ENCODE results near the gene PBX2. TPM values are rescaled to one million over a fixed set of nuclear protein-coding genes. Genes with fewer than 3 reads are reported as not detected.
A peak's percentile ranks its signal among the peaks of the same experiment; 100 is the strongest.

The PBX2 gene
- total RNA-seq, 1 experiment from 2014 or later = 130 TPM

DNA sequence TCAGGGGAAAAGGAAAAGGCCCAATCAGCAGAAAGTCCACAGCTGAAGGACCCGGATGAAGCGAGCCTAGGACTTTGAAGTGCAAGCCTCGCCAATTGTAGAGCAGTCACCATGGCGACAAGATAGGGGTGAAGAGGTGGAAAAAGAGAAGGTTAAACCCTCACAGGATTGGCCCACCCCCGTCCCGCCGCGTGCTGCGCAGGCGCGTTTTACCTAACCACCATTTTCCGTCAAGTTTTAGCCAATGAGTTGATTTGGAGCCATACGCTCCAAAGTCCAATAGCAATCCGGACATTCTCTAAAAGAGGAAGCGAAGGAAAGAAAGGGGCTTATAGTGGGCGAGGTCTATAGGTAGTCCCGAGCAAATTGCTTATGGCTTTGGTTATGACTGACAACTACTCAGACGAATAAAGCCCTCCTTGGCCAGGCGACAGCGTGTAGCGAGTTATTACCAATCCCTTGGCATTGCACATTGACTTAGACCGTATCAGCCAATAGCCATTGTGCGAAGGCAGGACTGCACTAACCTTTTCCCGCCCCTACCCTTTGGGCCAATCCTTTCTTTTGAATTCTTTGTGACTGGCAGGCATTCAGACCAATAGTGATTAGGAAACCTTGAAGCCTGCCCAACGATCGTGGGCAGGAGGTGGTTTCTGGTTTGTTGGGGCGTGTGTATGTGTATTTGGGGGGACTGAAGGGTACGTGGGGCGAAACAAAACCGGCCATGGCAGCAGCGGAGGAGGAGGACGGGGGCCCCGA, 12.0 kb downstream of the PBX2 start, which contains the start of gene RNF5 (continued):
- TF ChIP-seq, protein P1, sequence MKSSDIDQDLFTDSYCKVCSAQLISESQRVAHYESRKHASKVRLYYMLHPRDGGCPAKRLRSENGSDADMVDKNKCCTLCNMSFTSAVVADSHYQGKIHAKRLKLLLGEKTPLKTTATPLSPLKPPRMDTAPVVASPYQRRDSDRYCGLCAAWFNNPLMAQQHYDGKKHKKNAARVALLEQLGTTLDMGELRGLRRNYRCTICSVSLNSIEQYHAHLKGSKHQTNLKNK (CRISPR knock-in tag; IDR thresholded peaks at IDR 0.05) = no peak
- TF ChIP-seq, protein P2, sequence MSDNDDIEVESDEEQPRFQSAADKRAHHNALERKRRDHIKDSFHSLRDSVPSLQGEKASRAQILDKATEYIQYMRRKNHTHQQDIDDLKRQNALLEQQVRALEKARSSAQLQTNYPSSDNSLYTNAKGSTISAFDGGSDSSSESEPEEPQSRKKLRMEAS (CRISPR knock-in tag; IDR thresholded peaks at IDR 0.05) = peak; percentile 24; the same call in 1 of the 2 replicates
- TF ChIP-seq, protein P3, sequence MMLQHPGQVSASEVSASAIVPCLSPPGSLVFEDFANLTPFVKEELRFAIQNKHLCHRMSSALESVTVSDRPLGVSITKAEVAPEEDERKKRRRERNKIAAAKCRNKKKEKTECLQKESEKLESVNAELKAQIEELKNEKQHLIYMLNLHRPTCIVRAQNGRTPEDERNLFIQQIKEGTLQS (CRISPR knock-in tag; conservative IDR thresholded peaks at IDR 0.05) = no peak
- TF ChIP-seq HMGA2 (CRISPR knock-in tag; IDR thresholded peaks at IDR 0.05) (no peak), ZBTB21 (CRISPR knock-in tag; IDR thresholded peaks at IDR 0.05; ENCODE audit: borderline replicate concordance) (no peak)

DNA sequence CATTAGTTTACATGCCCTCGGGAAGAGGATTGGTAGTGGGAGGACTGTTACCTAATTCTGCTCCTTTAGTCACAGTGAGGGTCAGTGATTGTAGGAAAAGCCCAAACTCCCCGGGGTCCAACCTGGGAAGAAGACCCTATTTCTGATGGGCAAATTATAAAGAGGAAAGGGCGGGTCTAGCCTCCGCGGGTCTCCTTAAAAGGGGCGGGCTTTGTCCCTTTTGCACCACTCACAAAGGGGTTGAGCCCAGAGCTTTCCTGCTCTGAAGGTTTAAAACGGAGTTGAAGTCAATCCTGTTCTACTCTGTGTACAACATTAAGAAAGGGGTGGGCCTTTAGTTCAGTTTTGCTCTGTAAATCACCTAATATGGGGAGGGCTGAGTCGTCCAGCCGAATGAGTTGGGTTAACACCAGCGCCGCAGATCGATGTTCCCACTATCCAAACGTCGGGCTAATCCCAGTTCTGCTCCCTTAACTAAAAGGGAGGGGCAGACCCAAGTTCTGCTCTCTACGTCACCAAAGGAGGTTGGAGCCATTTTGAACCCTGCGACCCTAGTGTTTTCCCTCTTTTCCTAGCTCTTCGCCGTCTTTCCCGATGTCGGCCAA, 12.7 kb downstream of the PBX2 start:
- Mint-ChIP-seq H3K27ac (peak overlapping the region; percentile 98), H3K4me3 (peak overlapping the region; percentile 82), H3K9me3 (no peaks in the 10 kb centered on the region), H3K27me3 (ENCODE audit: low read depth) (no peaks in the 10 kb centered on the region), H3K4me1 (peaks cover 38% of the 10 kb centered on the region), H3K36me3 (peaks cover 23% of the 10 kb centered on the region)
- ChIA-PET POLR2A (interaction anchor here (0.6 to 3.7 kb wide), 10 partner anchors 10 to 794 kb away, joined by 3 to 25 read pairs (median 5); partner anchors contain the start of genes FKBPL, GPSM3 and PBX2), CTCF (interaction anchor here (0.6 to 2.6 kb wide), 12 partner anchors 10 to 488 kb away, joined by 3 to 30 read pairs (median 4); partner anchors contain the start of genes GPSM3 and PBX2)
- ATAC-seq = peak; percentile 14
- DNase-seq (ENCODE audit: low spot score) = peak; percentile 50
- TF ChIP-seq, protein P4, sequence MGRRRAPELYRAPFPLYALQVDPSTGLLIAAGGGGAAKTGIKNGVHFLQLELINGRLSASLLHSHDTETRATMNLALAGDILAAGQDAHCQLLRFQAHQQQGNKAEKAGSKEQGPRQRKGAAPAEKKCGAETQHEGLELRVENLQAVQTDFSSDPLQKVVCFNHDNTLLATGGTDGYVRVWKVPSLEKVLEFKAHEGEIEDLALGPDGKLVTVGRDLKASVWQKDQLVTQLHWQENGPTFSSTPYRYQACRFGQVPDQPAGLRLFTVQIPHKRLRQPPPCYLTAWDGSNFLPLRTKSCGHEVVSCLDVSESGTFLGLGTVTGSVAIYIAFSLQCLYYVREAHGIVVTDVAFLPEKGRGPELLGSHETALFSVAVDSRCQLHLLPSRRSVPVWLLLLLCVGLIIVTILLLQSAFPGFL (CRISPR knock-in tag; IDR thresholded peaks at IDR 0.05; ENCODE audit: borderline replicate concordance) = no peak
- no peak for TF ChIP-seq MYBL2 (CRISPR knock-in tag; IDR thresholded peaks at IDR 0.05)
- peak; percentile 39 for TF ChIP-seq SP1 (CRISPR knock-in tag; conservative IDR thresholded peaks at IDR 0.05)
- TF ChIP-seq CREM (CRISPR knock-in tag; IDR thresholded peaks at IDR 0.05) = peak; percentile 52; the same call in 1 of the 2 replicates
- TF ChIP-seq, protein P1 (CRISPR knock-in tag; IDR thresholded peaks at IDR 0.05) = no peak
- TF ChIP-seq, protein P5, sequence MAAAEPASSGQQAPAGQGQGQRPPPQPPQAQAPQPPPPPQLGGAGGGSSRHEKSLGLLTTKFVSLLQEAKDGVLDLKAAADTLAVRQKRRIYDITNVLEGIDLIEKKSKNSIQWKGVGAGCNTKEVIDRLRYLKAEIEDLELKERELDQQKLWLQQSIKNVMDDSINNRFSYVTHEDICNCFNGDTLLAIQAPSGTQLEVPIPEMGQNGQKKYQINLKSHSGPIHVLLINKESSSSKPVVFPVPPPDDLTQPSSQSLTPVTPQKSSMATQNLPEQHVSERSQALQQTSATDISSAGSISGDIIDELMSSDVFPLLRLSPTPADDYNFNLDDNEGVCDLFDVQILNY (CRISPR knock-in tag; IDR thresholded peaks at IDR 0.05) = no peak
- 0 out of 2 replicates have a peak, but pooled peaks have one; percentile 11 for TF ChIP-seq TEAD1 (CRISPR knock-in tag; IDR thresholded peaks at IDR 0.05)
- peak; percentile 43; the same call in 1 of the 2 replicates for TF ChIP-seq ETV6 (CRISPR knock-in tag; IDR thresholded peaks at IDR 0.05)
- TF ChIP-seq NR2C2 (CRISPR knock-in tag; IDR thresholded peaks at IDR 0.05) = no peak
- TF ChIP-seq, protein P6, sequence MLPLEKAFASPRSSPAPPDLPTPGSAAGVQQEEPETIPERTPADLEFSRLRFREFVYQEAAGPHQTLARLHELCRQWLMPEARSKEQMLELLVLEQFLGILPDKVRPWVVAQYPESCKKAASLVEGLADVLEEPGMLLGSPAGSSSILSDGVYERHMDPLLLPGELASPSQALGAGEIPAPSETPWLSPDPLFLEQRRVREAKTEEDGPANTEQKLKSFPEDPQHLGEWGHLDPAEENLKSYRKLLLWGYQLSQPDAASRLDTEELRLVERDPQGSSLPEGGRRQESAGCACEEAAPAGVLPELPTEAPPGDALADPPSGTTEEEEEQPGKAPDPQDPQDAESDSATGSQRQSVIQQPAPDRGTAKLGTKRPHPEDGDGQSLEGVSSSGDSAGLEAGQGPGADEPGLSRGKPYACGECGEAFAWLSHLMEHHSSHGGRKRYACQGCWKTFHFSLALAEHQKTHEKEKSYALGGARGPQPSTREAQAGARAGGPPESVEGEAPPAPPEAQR (CRISPR knock-in tag; IDR thresholded peaks at IDR 0.05) = no peak
- TF ChIP-seq, protein P7, sequence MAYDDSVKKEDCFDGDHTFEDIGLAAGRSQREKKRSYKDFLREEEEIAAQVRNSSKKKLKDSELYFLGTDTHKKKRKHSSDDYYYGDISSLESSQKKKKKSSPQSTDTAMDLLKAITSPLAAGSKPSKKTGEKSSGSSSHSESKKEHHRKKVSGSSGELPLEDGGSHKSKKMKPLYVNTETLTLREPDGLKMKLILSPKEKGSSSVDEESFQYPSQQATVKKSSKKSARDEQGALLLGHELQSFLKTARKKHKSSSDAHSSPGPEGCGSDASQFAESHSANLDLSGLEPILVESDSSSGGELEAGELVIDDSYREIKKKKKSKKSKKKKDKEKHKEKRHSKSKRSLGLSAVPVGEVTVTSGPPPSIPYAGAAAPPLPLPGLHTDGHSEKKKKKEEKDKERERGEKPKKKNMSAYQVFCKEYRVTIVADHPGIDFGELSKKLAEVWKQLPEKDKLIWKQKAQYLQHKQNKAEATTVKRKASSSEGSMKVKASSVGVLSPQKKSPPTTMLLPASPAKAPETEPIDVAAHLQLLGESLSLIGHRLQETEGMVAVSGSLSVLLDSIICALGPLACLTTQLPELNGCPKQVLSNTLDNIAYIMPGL (CRISPR knock-in tag; IDR thresholded peaks at IDR 0.05) = no peak
- TF ChIP-seq, protein P3 (CRISPR knock-in tag; conservative IDR thresholded peaks at IDR 0.05) = no peak
- no peak for TF ChIP-seq PRRX2 (CRISPR knock-in tag; IDR thresholded peaks at IDR 0.05)
- no peak for TF ChIP-seq NR1H2 (CRISPR knock-in tag; IDR thresholded peaks at IDR 0.05)
